Adrenal gland (tissue), 12 donors: Measurements from ENCODE around the gene GPATCH2. TPM values are rescaled to one million over a fixed set of nuclear protein-coding genes. Genes with fewer than 3 reads are reported as not detected.

ENCODE experiments used
- DNase-seq, 7 donors: peaks; one replicate each; pipeline ENCODE4 v3.0.0-alpha.2; 2019 to 2020
- H3K27ac ChIP-seq, 5 donors: fragments of 200-600 bp; sonication (generic) in 4 of 5; 1 replicate in 3 of 5; 2 replicates in 2 of 5; pipeline versions ENCODE4 v1.5.1 to v1.8.0; 2016 to 2020; ENCODE audit warnings: mild to moderate bottlenecking in 1 of 5
- H3K27me3 ChIP-seq: fragments of 200-600 bp; 2 replicates; pipeline ENCODE4 v1.8.0; 2021
- H3K36me3 ChIP-seq, 2 donors: fragments of 200-600 bp; replicated peaks in 1 of 2; 1 replicate in 1 of 2; 2 replicates in 1 of 2; pipeline versions ENCODE4 v1.5.1 to v1.8.0; 2018 to 2022
- H3K4me1 ChIP-seq, 2 donors: fragments of 200-600 bp; replicated peaks in 1 of 2; 1 replicate in 1 of 2; 2 replicates in 1 of 2; pipeline versions ENCODE4 v1.5.1 to v1.8.0; 2018 to 2021
- H3K4me3 ChIP-seq, 4 donors: fragments of 200-600 bp; sonication (generic) in 3 of 4; one replicate each; pipeline ENCODE4 v1.5.1; 2016 to 2018
- H3K9me3 ChIP-seq, 3 donors: fragments of 200-600 bp; sonication (generic) in 1 of 3; replicated peaks in 1 of 3; 1 replicate in 2 of 3; 2 replicates in 1 of 3; pipeline versions ENCODE4 v1.5.1 to v1.8.0; 2016 to 2021
- POLR2A ChIP-seq, 2 donors: fragments of 450-650 bp; IDR thresholded peaks; one replicate each; pipeline ENCODE4 v1.6.1; 2017; ENCODE audit warnings: antibody characterized with exemption in 2 of 2, mild to moderate bottlenecking in 2 of 2, moderate library complexity in 1 of 2
- WGBS, 4 donors: extraction: QIAGEN DNeasy Blood & Tissue Kit in 2 of 4; methylation state at CpG; one replicate each; pipeline versions ENCODE4 v1.1.5 to v1.1.7; 2013 to 2017; 5-methylcytosine and 5-hydroxymethylcytosine counted together
- intact Hi-C, 2 donors: fragments of 100-400 bp; cut with DNase I; formaldehyde crosslinking; loops; one replicate each; pipeline versions ENCODE4 v1.14.1 to v1.15.0; 2022 to 2023
- polyA plus RNA-seq, 3 donors: library from polyadenylated mRNA; stranded (reverse); fragments of 200-250 nt in 2 of 3; fragments of 350-450 nt in 1 of 3; fragmentation: Illumina TruSeq in 1 of 3; extraction: RNeasy Lipid Tissue Mini Kit (QIAGEN cat#74804) in 1 of 3; gene quantifications; one replicate each; pipeline ENCODE4 v1.2.3, GENCODE V29; 2013 to 2014
- total RNA-seq, 9 donors: library from RNA; depleted of rRNA in 4 of 9; stranded (reverse); fragments of >200 nt in 4 of 9; fragments of 120-200 nt in 1 of 9; fragmentation: NEBNext Ultra II Directional in 1 of 9; extraction: Animal tissue kit (Norgen Biotek cat#: 25700) in 1 of 9; gene quantifications; one replicate each; pipeline versions ENCODE4 v1.1.0 to v1.2.4, GENCODE V29; 2013 to 2023
- TF ChIP-seq, protein P1 (sequence below), 6 experiments: fragments of 450-650 bp in 4 of 6; fragments of 200-600 bp in 2 of 6; sonication (generic) in 1 of 6; IDR thresholded peaks; 1 replicate in 5 of 6; 2 replicates in 1 of 6; pipeline versions ENCODE4 v1.5.1 to v1.8.0; 2016 to 2021; ENCODE audit warnings: antibody characterized with exemption in 6 of 6, mild to moderate bottlenecking in 2 of 6, moderate library complexity in 1 of 6
- donor health status: healthy with polysubstance abuse.
- donor health status: Bipolar disorder and iron deficiency.
- donor health status: DM: yes; HTN: yes; CAD: no.
- donor health status: DM: no; HTN: no; CAD: no.
- donor health status: DM: no; HTN: no; CAD: no.
- donor health status: DM: yes; HTN: yes; CAD: no.

The GPATCH2 gene
- total and polyA plus RNA-seq, 12 donors, result 4.0 to 29.3 (median 10.7) TPM

DNA sequence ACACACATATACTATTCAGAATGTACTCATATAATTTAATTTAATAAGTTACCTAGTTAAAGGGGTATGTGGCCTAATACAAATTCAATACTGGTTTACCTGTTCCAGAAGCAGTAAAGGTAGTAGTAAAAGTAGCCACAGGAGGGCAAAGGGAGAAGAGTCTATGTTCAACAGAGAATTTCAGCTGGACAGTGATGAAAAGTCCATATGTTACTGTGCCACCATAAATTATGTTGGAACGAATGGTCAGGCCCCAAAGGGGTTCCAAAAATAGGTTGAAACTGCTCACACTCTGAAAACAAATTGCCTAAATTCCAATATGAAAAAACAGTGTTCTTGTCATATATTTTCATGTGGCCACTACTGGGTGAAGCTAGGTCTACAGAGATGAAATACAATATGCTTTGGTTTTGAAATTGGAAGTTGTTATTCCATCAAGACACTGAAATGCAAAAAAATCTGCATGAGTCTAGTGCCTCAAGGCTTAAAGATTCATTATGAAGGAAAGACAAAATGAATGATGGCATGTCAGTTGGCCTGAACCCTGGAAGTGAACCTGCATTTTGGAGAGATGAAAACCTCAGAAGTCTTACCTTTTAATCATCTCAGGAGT is 78.4 kb downstream of the GPATCH2 start:
- WGBS, 4 donors, result 41 to 71% (median 64%) methylated on average over 1 of the region's 1 CpG
- TF ChIP-seq, protein P1, sequence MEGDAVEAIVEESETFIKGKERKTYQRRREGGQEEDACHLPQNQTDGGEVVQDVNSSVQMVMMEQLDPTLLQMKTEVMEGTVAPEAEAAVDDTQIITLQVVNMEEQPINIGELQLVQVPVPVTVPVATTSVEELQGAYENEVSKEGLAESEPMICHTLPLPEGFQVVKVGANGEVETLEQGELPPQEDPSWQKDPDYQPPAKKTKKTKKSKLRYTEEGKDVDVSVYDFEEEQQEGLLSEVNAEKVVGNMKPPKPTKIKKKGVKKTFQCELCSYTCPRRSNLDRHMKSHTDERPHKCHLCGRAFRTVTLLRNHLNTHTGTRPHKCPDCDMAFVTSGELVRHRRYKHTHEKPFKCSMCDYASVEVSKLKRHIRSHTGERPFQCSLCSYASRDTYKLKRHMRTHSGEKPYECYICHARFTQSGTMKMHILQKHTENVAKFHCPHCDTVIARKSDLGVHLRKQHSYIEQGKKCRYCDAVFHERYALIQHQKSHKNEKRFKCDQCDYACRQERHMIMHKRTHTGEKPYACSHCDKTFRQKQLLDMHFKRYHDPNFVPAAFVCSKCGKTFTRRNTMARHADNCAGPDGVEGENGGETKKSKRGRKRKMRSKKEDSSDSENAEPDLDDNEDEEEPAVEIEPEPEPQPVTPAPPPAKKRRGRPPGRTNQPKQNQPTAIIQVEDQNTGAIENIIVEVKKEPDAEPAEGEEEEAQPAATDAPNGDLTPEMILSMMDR (IDR thresholded peaks at IDR 0.05), result no peak
- no peak for TF ChIP-seq POLR2A (IDR thresholded peaks at IDR 0.05)
- no peaks in the 10 kb centered on the region for H3K36me3 ChIP-seq
- no peaks in the 10 kb centered on the region for H3K4me1 ChIP-seq
- no peaks in the 10 kb centered on the region for H3K27me3 ChIP-seq
- no peak overlapping the region for H3K4me3 ChIP-seq
- H3K27ac ChIP-seq, result no peak overlapping the region
- no peak for DNase-seq
- intact Hi-C loops, result no loop called here
- H3K9me3 ChIP-seq, result no peaks in the 10 kb centered on the region

DNA sequence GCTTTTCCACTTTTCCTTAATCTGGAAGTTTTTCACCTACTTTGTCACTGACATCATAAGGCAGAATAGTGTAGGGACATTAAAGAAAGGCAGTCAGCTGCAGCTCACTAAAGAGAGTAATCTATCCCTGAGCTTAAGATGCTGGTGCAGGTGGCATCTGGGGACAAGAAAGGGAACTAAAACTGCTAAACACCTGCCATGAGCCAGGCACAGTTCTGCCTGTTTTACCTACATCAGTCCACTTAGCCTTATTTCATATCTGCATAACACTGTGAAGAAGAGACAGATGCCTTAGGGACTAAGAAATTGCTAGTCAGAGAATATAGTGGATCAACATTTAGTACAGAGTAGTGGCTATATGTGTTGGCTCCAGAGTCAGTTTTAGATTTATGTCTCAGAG is 88.1 kb downstream of the GPATCH2 start:
- Histone ChIP-seq H3K4me3 (no peak overlapping the region), H3K36me3 (no peaks in the 10 kb centered on the region), H3K4me1 (no peaks in the 10 kb centered on the region), H3K9me3 (no peaks in the 10 kb centered on the region), H3K27ac (no peak overlapping the region), H3K27me3 (no peaks in the 10 kb centered on the region)
- intact Hi-C loops, result no loop called here
- no peak for DNase-seq
- TF ChIP-seq, protein P1 (IDR thresholded peaks at IDR 0.05), result no peak
- no peak for TF ChIP-seq POLR2A (IDR thresholded peaks at IDR 0.05)

DNA sequence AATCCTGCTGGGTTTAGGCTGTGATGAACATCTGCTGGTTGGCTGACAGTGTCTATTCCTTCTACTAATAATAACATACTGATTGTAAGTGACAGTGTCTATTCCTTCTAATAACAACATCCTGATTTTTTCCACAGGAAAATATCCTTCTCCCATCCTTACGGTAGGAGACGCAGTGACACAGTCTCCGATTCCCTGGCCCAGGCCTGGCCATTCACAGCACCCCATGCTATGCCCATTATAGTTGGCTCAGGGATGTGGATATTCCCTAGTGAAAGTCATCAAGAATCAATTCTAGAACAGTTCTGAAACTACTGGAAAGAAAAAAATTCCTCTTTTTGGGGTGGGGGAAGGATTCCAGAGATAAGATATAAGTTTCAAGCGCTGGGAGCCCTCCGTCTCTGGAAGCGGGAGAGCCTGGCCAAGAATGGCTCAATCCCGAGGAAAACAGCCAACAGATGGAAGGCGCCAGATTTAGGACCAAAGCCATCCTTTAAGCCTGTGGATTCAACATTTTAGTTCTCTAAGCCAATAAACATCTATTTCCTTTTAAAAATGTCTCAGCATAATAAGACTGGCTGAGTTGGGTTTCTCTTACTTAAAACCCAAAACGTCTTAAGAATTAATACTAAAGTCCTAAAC is 88.6 kb downstream of the GPATCH2 start:
- intact Hi-C loops, result no loop called here
- Histone ChIP-seq H3K27me3 (no peaks in the 10 kb centered on the region), H3K4me3 (no peak overlapping the region), H3K9me3 (no peaks in the 10 kb centered on the region), H3K36me3 (no peaks in the 10 kb centered on the region), H3K4me1 (no peaks in the 10 kb centered on the region), H3K27ac (no peak overlapping the region)
- TF ChIP-seq, protein P1 (IDR thresholded peaks at IDR 0.05), result no peak
- TF ChIP-seq POLR2A (IDR thresholded peaks at IDR 0.05), result no peak
- no peak for DNase-seq
- 87 to 92% (median 89%) methylated on average over 9 of the region's 9 CpGs for WGBS, 4 donors

DNA sequence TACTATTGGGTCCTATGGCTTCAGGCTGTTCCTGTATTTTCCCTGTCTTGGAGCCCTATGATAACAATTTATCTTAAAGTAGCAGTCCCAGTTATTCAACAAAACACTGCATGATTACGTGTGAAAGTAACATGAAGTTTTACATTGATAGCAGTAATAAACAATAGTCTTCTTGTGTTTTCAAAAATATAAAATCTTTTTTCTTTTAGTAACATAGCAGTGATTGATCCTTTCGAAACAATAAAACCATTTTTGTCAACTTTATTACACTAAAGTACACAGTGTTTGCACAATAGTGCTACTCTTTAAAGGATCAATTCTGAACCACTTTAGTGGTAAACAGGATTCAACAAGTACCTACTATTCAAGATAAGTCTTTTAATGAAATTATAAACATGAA is 90.6 kb downstream of the GPATCH2 start:
- no peaks in the 10 kb centered on the region for H3K27me3 ChIP-seq

More for the DNA sequence above, 90.6 kb downstream of the GPATCH2 start:
- Histone ChIP-seq H3K36me3 (no peaks in the 10 kb centered on the region), H3K9me3 (no peaks in the 10 kb centered on the region), H3K4me3 (no peak overlapping the region), H3K27ac (no peak overlapping the region), H3K4me1 (no peaks in the 10 kb centered on the region)
- 92 to 96% (median 93%) methylated on average over 2 of the region's 2 CpGs for WGBS, 4 donors
- TF ChIP-seq POLR2A (IDR thresholded peaks at IDR 0.05), result no peak
- TF ChIP-seq, protein P1 (IDR thresholded peaks at IDR 0.05), result no peak
- DNase-seq, result no peak
- intact Hi-C loops, result no loop called here
